Measurements from ENCODE around the gene NR6A1.

NR6A1 gene

DNA sequence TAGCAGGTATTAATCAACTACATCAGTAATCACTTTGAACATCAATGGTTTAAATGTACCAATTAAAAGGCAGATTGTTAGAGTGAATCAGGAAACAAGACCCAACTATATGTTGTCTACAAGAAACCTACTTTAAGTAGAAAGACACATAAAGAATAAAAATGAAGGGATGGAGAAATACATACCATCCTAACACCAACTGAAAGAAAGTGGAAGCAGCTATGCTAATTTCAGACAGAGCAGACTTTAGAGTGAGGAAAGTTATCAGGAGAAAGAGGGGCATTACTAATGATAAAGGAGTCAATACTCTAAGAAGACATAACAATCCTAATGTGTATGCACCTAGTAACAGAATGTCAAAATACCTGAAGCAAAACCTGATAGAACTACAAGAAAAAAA lies 125.8 kb downstream of the NR6A1 start:
- no peak overlapping the region for H3K4me3 ChIP-seq (ENCODE audit: control insufficient read depth, low read depth, low read length)
- TF ChIP-seq, protein P1, sequence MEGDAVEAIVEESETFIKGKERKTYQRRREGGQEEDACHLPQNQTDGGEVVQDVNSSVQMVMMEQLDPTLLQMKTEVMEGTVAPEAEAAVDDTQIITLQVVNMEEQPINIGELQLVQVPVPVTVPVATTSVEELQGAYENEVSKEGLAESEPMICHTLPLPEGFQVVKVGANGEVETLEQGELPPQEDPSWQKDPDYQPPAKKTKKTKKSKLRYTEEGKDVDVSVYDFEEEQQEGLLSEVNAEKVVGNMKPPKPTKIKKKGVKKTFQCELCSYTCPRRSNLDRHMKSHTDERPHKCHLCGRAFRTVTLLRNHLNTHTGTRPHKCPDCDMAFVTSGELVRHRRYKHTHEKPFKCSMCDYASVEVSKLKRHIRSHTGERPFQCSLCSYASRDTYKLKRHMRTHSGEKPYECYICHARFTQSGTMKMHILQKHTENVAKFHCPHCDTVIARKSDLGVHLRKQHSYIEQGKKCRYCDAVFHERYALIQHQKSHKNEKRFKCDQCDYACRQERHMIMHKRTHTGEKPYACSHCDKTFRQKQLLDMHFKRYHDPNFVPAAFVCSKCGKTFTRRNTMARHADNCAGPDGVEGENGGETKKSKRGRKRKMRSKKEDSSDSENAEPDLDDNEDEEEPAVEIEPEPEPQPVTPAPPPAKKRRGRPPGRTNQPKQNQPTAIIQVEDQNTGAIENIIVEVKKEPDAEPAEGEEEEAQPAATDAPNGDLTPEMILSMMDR (IDR thresholded peaks at IDR 0.05; ENCODE audit: control insufficient read depth, insufficient read depth, low read depth, low read length, missing control alignments) = no peak
- DNase-seq (ENCODE audit: low read depth) = no peak

DNA sequence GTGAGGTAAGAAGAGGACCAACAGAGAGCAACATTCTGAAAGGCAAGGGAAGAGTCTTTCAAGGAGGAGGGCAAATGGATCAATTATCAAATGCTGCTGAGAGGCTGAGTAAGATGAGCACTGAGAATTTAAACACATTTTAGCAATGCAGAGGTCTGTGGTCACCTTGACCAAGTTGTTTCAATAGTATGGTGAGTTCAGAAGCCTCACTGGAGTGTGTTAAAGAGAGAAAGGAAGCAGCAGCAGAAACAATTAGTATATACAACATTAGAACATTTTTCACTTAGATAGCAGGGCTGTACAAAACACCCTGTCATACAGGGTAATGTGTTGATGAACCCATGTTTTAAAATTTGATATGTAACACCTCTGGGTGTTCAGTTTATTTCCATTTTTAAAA lies 131.5 kb downstream of the NR6A1 start:
- H3K4me3 ChIP-seq (ENCODE audit: control insufficient read depth, low read depth, low read length) = no peak overlapping the region
- DNase-seq (ENCODE audit: low read depth) = no peak
- TF ChIP-seq, protein P1 (IDR thresholded peaks at IDR 0.05; ENCODE audit: control insufficient read depth, insufficient read depth, low read depth, low read length, missing control alignments) = no peak

DNA sequence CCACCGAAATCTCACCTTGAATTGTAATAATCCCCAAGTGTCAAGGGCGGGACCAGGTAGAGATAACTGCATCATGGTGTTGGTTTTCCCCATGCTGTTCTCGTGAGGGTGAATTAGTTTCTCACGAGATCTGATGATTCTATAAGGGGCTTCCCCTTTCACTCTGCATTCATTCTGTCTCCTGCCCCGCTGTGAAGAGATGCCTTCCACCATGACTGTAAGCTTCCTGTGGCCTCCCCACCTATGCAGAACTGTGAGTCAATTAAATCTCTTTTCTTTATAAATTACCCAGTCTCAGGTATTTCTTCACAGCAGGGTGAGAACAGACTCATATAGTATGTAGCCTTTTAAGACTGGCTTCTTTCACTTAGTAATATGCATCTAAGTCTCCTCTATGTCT lies 135.8 kb downstream of the NR6A1 start:
- H3K4me3 ChIP-seq (ENCODE audit: control insufficient read depth, low read depth, low read length) = no peak overlapping the region
- DNase-seq (ENCODE audit: low read depth) = no peak
- TF ChIP-seq, protein P1 (IDR thresholded peaks at IDR 0.05; ENCODE audit: control insufficient read depth, insufficient read depth, low read depth, low read length, missing control alignments) = no peak

DNA sequence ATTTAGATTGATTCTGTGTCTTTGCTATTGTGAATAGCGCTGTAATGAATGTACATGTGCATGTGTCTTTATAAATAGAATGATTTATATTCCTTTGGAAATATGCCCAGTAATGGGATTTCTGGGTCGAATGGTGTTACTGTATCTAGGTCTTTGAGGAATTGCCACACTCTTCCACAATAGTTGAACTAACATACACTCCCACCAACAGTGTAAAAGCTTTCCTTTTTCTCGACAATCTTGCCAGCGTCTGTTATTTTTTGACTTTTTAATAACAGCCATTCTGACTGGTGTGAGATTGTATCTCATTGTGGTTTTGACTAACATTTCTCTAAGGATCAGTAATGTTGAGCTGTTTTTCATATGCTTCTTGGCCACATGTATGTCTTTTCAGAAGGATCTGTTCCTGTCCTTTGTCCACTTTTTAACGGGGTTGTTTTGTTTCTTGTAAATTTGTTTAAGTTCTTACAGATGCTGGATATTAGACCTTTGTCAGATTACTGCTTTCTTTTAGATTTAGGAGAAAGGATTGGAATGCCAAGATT lies 139.0 kb downstream of the NR6A1 start:
- TF ChIP-seq, protein P1 (IDR thresholded peaks at IDR 0.05; ENCODE audit: control insufficient read depth, insufficient read depth, low read depth, low read length, missing control alignments) = no peak
- H3K4me3 ChIP-seq (ENCODE audit: control insufficient read depth, low read depth, low read length) = no peak overlapping the region
- DNase-seq (ENCODE audit: low read depth) = peak; percentile 35

DNA sequence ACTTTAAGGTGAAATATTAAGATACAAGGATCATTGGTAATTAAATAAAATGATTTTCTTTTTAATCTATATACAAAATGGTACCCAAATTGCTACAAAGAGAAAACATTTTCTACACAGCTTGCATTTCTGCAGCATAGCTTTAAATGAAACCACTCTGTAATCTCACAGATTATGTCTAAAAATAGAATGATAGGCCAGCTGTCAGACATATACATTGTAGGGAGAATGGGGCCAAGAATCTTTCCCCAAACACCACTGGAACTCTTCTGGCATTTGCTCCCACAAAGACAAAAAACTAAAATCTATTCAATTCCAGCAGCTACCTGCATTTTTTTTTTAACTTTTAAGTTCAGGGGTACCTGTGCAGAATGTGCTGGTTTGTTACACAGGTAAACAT lies 139.8 kb downstream of the NR6A1 start:
- no peak for DNase-seq (ENCODE audit: low read depth)
- no peak overlapping the region for H3K4me3 ChIP-seq (ENCODE audit: control insufficient read depth, low read depth, low read length)
- TF ChIP-seq, protein P1 (IDR thresholded peaks at IDR 0.05; ENCODE audit: control insufficient read depth, insufficient read depth, low read depth, low read length, missing control alignments) = no peak

DNA sequence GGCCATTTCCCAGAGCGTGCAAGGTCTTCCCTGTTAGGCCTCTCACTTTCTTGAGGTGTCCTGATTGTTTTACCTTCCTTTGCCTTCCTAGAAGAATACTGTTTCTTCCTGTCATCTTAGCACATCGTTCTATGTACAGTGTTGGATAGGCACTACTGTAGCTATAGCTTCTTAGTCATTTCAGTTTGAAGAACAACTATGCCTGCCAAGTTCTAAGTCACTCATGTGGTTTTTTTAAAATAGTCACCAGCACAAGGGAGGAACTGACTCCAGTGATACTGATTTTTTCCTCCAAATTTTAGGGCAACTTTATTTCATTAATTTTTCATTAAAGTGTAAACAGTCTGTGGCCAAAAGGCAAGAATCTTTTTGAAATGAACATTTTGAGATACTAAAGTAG lies 141.5 kb downstream of the NR6A1 start:
- DNase-seq (ENCODE audit: low read depth) = peak; percentile 29
- no peak overlapping the region for H3K4me3 ChIP-seq (ENCODE audit: control insufficient read depth, low read depth, low read length)
- TF ChIP-seq, protein P1 (IDR thresholded peaks at IDR 0.05; ENCODE audit: control insufficient read depth, insufficient read depth, low read depth, low read length, missing control alignments) = no peak

DNA sequence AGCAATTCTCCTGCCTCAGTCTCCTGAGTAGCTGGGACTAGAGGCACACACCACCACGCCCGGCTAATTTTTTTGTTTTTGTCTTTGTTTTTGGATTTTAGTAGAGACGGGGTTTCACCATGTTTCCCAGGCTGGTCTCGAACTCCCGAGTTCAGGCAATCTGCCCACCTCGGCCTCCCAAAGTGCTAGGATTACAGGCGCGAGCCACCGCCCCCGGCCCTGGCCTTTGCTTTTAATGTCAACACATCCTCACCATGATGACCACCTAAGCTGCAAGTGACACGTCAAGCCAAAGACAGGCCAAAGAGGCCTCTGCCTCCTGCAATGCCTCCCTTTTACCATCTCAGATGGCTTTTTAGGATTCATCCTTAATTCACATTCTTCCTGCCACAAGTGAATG lies 142.4 kb downstream of the NR6A1 start:
- TF ChIP-seq, protein P1 (IDR thresholded peaks at IDR 0.05; ENCODE audit: control insufficient read depth, insufficient read depth, low read depth, low read length, missing control alignments) = no peak
- no peak for DNase-seq (ENCODE audit: low read depth)
- no peak overlapping the region for H3K4me3 ChIP-seq (ENCODE audit: control insufficient read depth, low read depth, low read length)
